ENCODE data around the gene CARMIL1. TPM values are rescaled to one million over a fixed set of nuclear protein-coding genes. Genes with fewer than 3 reads are reported as not detected.

CARMIL1 gene
- total RNA-seq, 1 donor from 2014 or later, result 19.1 TPM

DNA sequence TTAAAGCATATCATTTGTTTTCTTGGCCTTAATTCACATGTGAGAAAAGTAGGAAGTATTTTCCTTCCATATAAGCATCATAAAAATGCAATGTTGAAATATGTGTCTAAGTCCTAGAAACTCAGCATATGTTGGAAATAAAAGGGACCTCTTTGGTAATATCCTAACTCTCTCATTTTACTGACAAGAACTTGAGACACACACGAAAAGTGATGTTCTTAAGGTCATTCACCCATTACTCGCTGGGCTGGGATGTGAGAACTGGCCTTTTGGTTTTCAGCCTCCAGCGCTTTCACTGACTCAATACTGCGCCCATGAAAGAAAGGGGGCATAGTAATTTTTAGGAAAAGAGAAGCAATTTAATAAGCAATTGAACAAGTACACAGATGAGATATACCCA is 219.3 kb downstream of the CARMIL1 start:
- Histone ChIP-seq H3K9me3 (ENCODE audit: insufficient read depth, low read depth, low read length) (no peaks in the 10 kb centered on the region), H3K36me3 (ENCODE audit: insufficient read depth, low read length) (no peaks in the 10 kb centered on the region), H3K4me2 (ENCODE audit: low read length) (no peak overlapping the region), H3K4me1 (ENCODE audit: insufficient read depth, low read length) (no peaks in the 10 kb centered on the region), H3K27ac (ENCODE audit: low read depth, low read length) (no peak overlapping the region), H3K4me3 (ENCODE audit: insufficient read depth, low read depth, low read length) (no peak overlapping the region), H4K20me1 (ENCODE audit: insufficient read depth, low read length) (no peaks in the 10 kb centered on the region), H3K9ac (ENCODE audit: low read length) (no peak overlapping the region), H3K27me3 (ENCODE audit: insufficient read depth, low read length) (no peaks in the 10 kb centered on the region), H2AFZ (ENCODE audit: low read depth, low read length) (no peak overlapping the region), H3K79me2 (ENCODE audit: insufficient read depth, low read length) (no peaks in the 10 kb centered on the region)
- peaks cover 12% of the 10 kb centered on the region for H3K4me1 Mint-ChIP-seq (ENCODE audit: low read depth, unreplicated experiment)
- H3K27ac Mint-ChIP-seq (ENCODE audit: unreplicated experiment), result no peak overlapping the region
- no peaks in the 10 kb centered on the region for H3K9me3 Mint-ChIP-seq (ENCODE audit: unreplicated experiment)
- no peaks in the 10 kb centered on the region for H3K27me3 Mint-ChIP-seq (ENCODE audit: low read depth, unreplicated experiment)
- TF ChIP-seq, protein P1, sequence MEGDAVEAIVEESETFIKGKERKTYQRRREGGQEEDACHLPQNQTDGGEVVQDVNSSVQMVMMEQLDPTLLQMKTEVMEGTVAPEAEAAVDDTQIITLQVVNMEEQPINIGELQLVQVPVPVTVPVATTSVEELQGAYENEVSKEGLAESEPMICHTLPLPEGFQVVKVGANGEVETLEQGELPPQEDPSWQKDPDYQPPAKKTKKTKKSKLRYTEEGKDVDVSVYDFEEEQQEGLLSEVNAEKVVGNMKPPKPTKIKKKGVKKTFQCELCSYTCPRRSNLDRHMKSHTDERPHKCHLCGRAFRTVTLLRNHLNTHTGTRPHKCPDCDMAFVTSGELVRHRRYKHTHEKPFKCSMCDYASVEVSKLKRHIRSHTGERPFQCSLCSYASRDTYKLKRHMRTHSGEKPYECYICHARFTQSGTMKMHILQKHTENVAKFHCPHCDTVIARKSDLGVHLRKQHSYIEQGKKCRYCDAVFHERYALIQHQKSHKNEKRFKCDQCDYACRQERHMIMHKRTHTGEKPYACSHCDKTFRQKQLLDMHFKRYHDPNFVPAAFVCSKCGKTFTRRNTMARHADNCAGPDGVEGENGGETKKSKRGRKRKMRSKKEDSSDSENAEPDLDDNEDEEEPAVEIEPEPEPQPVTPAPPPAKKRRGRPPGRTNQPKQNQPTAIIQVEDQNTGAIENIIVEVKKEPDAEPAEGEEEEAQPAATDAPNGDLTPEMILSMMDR (IDR thresholded peaks at IDR 0.05; ENCODE audit: insufficient read depth, low read depth, low read length), result no peak
- TF ChIP-seq EZH2 (IDR thresholded peaks at IDR 0.05; ENCODE audit: insufficient read depth, low read length), result no peak
- no peaks in the 10 kb centered on the region for H3K36me3 Mint-ChIP-seq (ENCODE audit: low read depth, unreplicated experiment)
- no peak overlapping the region for H3K4me3 Mint-ChIP-seq (ENCODE audit: unreplicated experiment)
- FAIRE-seq (no peak), DNase-seq (ENCODE audit: low read depth) (no peak)

GRCh38 chr6:25499615-25500235 is 220.6 kb downstream of the CARMIL1 start:
- Histone ChIP-seq H3K9me3 (ENCODE audit: insufficient read depth, low read depth, low read length) (no peaks in the 10 kb centered on the region), H3K79me2 (ENCODE audit: insufficient read depth, low read length) (no peaks in the 10 kb centered on the region), H3K27ac (ENCODE audit: low read depth, low read length) (no peak overlapping the region), H3K4me2 (ENCODE audit: low read length) (no peak overlapping the region), H4K20me1 (ENCODE audit: insufficient read depth, low read length) (no peaks in the 10 kb centered on the region), H3K36me3 (ENCODE audit: insufficient read depth, low read length) (no peaks in the 10 kb centered on the region), H2AFZ (ENCODE audit: low read depth, low read length) (no peak overlapping the region), H3K27me3 (ENCODE audit: insufficient read depth, low read length) (no peaks in the 10 kb centered on the region), H3K9ac (ENCODE audit: low read length) (no peak overlapping the region), H3K4me1 (ENCODE audit: insufficient read depth, low read length) (no peaks in the 10 kb centered on the region), H3K4me3 (ENCODE audit: insufficient read depth, low read depth, low read length) (no peak overlapping the region)
- Mint-ChIP-seq H3K27ac (ENCODE audit: unreplicated experiment) (peak overlapping the region; percentile 28), H3K9me3 (ENCODE audit: unreplicated experiment) (no peaks in the 10 kb centered on the region), H3K27me3 (ENCODE audit: low read depth, unreplicated experiment) (no peaks in the 10 kb centered on the region), H3K4me3 (ENCODE audit: unreplicated experiment) (no peak overlapping the region), H3K4me1 (ENCODE audit: low read depth, unreplicated experiment) (peaks cover 14% of the 10 kb centered on the region), H3K36me3 (ENCODE audit: low read depth, unreplicated experiment) (no peaks in the 10 kb centered on the region)
- no peak for TF ChIP-seq EZH2 (IDR thresholded peaks at IDR 0.05; ENCODE audit: insufficient read depth, low read length)
- TF ChIP-seq, protein P1 (IDR thresholded peaks at IDR 0.05; ENCODE audit: insufficient read depth, low read depth, low read length), result no peak
- FAIRE-seq (no peak), DNase-seq (ENCODE audit: low read depth) (peak; percentile 58)

GRCh38 chr6:25503686-25504085 is 224.5 kb downstream of the CARMIL1 start:
- H3K4me2 ChIP-seq (ENCODE audit: low read length), result no peak overlapping the region
- no peak overlapping the region for H3K9ac ChIP-seq (ENCODE audit: low read length)
- H2AFZ ChIP-seq (ENCODE audit: low read depth, low read length), result no peak overlapping the region
- DNase-seq (ENCODE audit: low read depth), result no peak
- Mint-ChIP-seq H3K27ac (ENCODE audit: unreplicated experiment) (no peak overlapping the region), H3K27me3 (ENCODE audit: low read depth, unreplicated experiment) (no peaks in the 10 kb centered on the region), H3K9me3 (ENCODE audit: unreplicated experiment) (no peaks in the 10 kb centered on the region), H3K36me3 (ENCODE audit: low read depth, unreplicated experiment) (peaks cover 2% of the 10 kb centered on the region), H3K4me1 (ENCODE audit: low read depth, unreplicated experiment) (peaks cover 13% of the 10 kb centered on the region), H3K4me3 (ENCODE audit: unreplicated experiment) (no peak overlapping the region)
- no peaks in the 10 kb centered on the region for H3K9me3 ChIP-seq (ENCODE audit: insufficient read depth, low read depth, low read length)
- H3K36me3 ChIP-seq (ENCODE audit: insufficient read depth, low read length), result no peaks in the 10 kb centered on the region
- no peak overlapping the region for H3K4me3 ChIP-seq (ENCODE audit: insufficient read depth, low read depth, low read length)
- H3K4me1 ChIP-seq (ENCODE audit: insufficient read depth, low read length), result no peaks in the 10 kb centered on the region
- no peaks in the 10 kb centered on the region for H4K20me1 ChIP-seq (ENCODE audit: insufficient read depth, low read length)
- no peak overlapping the region for H3K27ac ChIP-seq (ENCODE audit: low read depth, low read length)
- H3K27me3 ChIP-seq (ENCODE audit: insufficient read depth, low read length), result no peaks in the 10 kb centered on the region
- H3K79me2 ChIP-seq (ENCODE audit: insufficient read depth, low read length), result no peaks in the 10 kb centered on the region
- TF ChIP-seq, protein P1 (IDR thresholded peaks at IDR 0.05; ENCODE audit: insufficient read depth, low read depth, low read length), result no peak
- no peak for TF ChIP-seq EZH2 (IDR thresholded peaks at IDR 0.05; ENCODE audit: insufficient read depth, low read length)
- no peak for FAIRE-seq

All from astrocyte (in vitro differentiated cells and primary cell).